GM10266 (cell line): Measurements from ENCODE around the gene FREM1.

Source experiments
- DNase-seq: peaks from one replicate; pipeline ENCODE4 v3.0.0; 2012; ENCODE audit errors: extremely low spot score
- CTCF ChIP-seq: IDR thresholded peaks from 2 replicates; pipeline ENCODE4 v1.5.1; 2012; ENCODE audit warnings: mild to moderate bottlenecking, low read depth; ENCODE audit not compliant: control insufficient read depth, insufficient read depth; ENCODE audit errors: missing control alignments

FREM1 gene

DNA sequence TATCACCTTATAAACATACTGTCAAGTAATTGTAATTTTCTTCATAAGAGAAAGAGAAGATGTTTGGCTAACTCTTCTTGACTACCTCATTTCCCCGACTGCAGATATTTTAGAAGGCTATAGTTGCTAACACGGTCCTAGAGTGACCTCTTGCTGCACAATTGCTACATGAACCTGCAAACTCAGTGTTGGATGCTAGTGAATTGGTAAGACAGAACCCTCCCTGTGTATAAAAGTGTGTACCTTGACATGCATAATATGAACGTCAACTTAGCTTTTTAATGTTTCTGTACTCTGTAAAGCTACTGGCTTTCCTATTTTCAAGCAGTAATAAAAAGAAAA is 141.0 kb downstream of the FREM1 start:
- TF ChIP-seq CTCF = peak; percentile 40
- DNase-seq = no peak

DNA sequence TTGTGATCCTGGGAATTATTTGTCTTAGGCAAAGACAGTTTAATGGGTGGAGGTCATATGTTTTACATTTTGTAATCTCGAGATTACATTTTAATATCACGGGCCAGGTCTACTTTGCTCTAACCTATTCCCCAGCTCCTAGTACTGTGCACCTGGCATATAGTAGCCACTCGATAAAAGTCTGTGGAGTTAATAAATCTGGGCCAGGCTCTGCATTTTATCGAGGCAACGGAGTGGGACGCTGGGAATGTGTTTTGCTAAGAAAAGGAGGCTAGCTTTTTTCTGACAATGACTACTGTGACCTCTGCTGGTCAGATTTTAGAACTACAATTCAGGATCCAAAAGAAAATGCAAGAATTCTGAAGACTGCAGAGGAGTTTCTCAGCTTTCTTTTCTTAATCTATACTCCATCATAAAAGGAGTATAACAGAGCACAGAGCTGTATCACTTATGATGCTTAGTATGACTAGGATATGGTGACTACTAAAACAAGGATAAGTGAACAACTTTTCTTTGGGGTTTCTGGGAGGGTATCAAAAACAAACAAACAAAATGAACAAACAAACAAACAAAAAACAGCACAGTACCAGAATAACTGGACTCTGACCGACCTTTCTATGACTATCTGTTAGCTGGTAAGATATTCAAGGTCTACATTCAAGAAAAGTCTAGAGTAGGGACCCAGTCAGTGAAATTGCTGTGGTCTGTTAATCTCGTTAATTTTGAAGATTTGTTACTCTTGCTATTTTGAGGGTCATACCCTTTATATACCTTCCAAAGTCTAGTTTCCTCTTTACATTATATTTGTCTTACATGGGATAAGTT is 141.6 kb downstream of the FREM1 start:
- peak; percentile 62 for TF ChIP-seq CTCF
- peak; percentile 32 for DNase-seq

DNA sequence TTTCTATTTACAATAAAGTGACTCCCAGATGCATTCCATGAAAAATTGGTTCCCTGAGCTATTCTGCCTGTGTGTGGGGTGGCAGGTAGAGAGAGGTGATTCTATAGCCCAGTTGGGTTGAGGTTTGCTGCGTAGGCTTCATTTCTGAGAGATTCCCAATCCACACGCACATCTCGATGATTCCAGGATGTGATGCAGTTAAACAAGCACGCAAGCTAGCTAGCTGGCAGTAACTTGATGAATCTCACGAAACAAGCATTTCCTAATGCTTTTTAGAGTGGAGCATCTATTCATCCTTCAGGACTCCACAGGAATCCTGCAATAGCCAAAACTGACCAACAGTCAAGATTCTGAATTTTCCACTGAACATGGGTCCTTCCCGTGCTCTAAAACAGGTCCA is 143.9 kb downstream of the FREM1 start:
- TF ChIP-seq CTCF = no peak
- no peak for DNase-seq

DNA sequence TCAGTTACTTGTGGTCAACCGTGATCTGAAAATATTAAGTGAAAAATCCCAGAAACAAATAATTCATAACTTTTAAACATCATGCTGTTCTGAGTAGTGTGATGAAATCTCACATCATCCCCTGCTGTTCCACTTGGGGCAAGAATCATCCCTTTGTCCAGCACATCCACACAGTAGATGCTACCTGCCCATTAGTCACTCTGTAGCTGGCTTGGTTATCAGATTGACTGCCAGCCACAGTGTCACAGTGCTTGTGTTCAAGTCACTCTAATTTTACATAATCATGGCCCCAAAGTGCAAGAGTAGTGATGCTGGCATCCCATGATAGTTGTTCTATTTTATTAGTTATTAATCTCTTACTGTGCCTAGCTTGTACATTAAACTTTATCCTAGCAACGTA is 148.6 kb downstream of the FREM1 start:
- no peak for DNase-seq
- no peak for TF ChIP-seq CTCF

DNA sequence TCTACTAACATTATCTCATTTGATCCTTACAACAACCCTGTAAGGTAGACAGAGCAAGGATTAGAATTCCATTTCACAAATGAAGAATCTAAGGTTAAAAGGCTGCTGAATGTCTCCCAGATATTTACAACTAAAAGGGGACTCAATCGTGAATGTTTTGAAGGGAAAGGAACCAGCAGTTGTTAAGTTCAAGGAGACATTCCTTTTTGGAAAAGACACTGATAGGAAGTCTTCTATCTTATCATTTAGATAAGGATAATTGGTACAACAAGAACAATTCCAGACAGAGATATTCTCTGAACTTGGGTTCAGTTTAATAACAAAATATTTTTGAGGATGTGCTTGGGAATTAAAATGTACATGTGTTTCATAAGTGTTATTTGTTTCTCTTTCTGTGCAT is 150.2 kb downstream of the FREM1 start:
- DNase-seq = no peak
- TF ChIP-seq CTCF = no peak

DNA sequence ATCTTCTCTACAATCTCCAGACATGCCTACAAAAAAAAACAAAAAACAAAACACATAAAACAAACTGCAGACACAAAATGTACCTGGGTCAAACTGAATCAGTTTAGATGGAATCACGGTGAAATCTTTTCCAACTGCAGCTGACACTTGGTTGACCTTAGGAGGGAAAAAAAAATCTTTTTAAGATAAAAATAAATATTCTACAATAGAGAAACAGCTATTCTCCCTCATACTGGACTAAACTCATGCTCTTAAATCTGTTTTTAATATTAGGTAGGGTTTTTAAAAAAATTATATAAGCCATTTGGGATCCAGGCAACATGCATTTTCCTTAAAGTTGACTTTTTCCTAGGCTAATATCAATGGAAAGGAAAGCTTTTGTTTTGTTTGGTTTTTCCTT is 153.9 kb downstream of the FREM1 start:
- no peak for TF ChIP-seq CTCF
- DNase-seq = no peak

DNA sequence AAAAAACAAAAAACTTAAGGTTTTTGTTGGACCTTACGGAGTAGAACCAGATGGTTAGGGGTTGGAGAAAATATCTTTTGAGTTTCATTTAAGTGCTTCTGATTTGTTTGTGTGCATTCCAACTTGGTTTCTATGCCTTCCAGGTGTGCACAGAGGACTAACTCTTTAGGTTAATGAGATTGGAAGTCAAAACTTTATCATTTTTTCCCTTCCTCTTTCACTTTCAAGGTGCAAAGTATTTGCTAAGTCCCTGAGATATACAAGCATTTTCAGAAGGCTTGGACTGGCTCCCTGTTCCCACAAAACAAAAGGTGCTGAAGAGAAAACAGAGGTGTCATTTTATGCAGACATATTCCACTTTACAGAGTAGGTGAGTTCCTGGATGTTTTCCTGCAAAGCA is 157.4 kb downstream of the FREM1 start:
- no peak for DNase-seq
- TF ChIP-seq CTCF = no peak
